ENCODE data around the gene RBM10. TPM values are rescaled to one million over a fixed set of nuclear protein-coding genes. Genes with fewer than 3 reads are reported as not detected.

RBM10 gene
- total and polyA plus RNA-seq, 3 experiments from 2014 or later, result 37.8 to 74.8 (median 74.5) TPM

- ChIA-PET POLR2A (no interaction called here), CTCF (no interaction called here)
- Mint-ChIP-seq H3K9me3 (no peaks in the 10 kb centered on the region), H3K27me3 (peaks cover 0 to 7% of the 10 kb centered on the region in 2 donors), H3K4me1 (peaks cover 0 to 14% (median 1%) of the 10 kb centered on the region in 3 donors), H3K4me3 (no peak overlapping the region), H3K27ac (peak overlapping the region in 1 of 8 donors; percentile 35), H3K36me3 (peaks cover 0 to 50% (median 0%) of the 10 kb centered on the region in 3 donors)
- Histone ChIP-seq H3K4me3 (ENCODE audit: low read length) (no peak overlapping the region), H3K36me3 (ENCODE audit: insufficient read depth, low read length) (peaks cover 8% of the 10 kb centered on the region), H3K27ac (ENCODE audit: low read depth, low read length) (no peak overlapping the region), H3K9me3 (ENCODE audit: low read length) (no peaks in the 10 kb centered on the region), H3K4me1 (ENCODE audit: insufficient read depth, low read length) (no peaks in the 10 kb centered on the region), H3K27me3 (ENCODE audit: insufficient read depth, low read length, poor library complexity, severe bottlenecking) (no peaks in the 10 kb centered on the region)
- DNase-seq, result no peak
Observed at GRCh38 chrX:47168495-47169073, 23.6 kb downstream of the RBM10 start.

GRCh38 chrX:47169273-47169672 is 24.3 kb downstream of the RBM10 start:
- no peaks in the 10 kb centered on the region for H3K4me1 ChIP-seq (ENCODE audit: insufficient read depth, low read length)
- no peaks in the 10 kb centered on the region for H3K9me3 ChIP-seq (ENCODE audit: low read length)
- H3K36me3 ChIP-seq (ENCODE audit: insufficient read depth, low read length), result peaks cover 8% of the 10 kb centered on the region
- CTCF ChIA-PET, result no interaction called here
- peaks cover 0 to 7% of the 10 kb centered on the region in 2 donors for H3K27me3 Mint-ChIP-seq
- H3K9me3 Mint-ChIP-seq, result no peaks in the 10 kb centered on the region
- no peak overlapping the region for H3K27ac Mint-ChIP-seq
- H3K4me1 Mint-ChIP-seq, result peaks cover 0 to 14% (median 1%) of the 10 kb centered on the region in 3 donors
- no peaks in the 10 kb centered on the region for H3K27me3 ChIP-seq (ENCODE audit: insufficient read depth, low read length, poor library complexity, severe bottlenecking)
- no peak overlapping the region for H3K27ac ChIP-seq (ENCODE audit: low read depth, low read length)
- H3K4me3 ChIP-seq (ENCODE audit: low read length), result no peak overlapping the region
- H3K36me3 Mint-ChIP-seq, result peaks cover 0 to 55% (median 0%) of the 10 kb centered on the region in 3 donors
- H3K4me3 Mint-ChIP-seq, result no peak overlapping the region
- POLR2A ChIA-PET, result no interaction called here
- DNase-seq, result no peak

- ChIA-PET CTCF (no interaction called here), POLR2A (no interaction called here)
- H3K4me1 Mint-ChIP-seq, result peaks cover 0 to 10% (median 1%) of the 10 kb centered on the region in 3 donors
- no peaks in the 10 kb centered on the region for H3K9me3 Mint-ChIP-seq
- H3K27me3 Mint-ChIP-seq, result peaks cover 0 to 7% of the 10 kb centered on the region in 2 donors
- Histone ChIP-seq H3K27me3 (ENCODE audit: insufficient read depth, low read length, poor library complexity, severe bottlenecking) (no peaks in the 10 kb centered on the region), H3K4me1 (ENCODE audit: insufficient read depth, low read length) (no peaks in the 10 kb centered on the region), H3K9me3 (ENCODE audit: low read length) (no peaks in the 10 kb centered on the region), H3K27ac (ENCODE audit: low read depth, low read length) (no peak overlapping the region), H3K4me3 (ENCODE audit: low read length) (no peak overlapping the region), H3K36me3 (ENCODE audit: insufficient read depth, low read length) (peaks cover 9% of the 10 kb centered on the region)
- H3K4me3 Mint-ChIP-seq, result no peak overlapping the region
- H3K27ac Mint-ChIP-seq, result peak overlapping the region in 2 of 8 donors; percentile 78 to 93
- DNase-seq, result no peak
- H3K36me3 Mint-ChIP-seq, result peaks cover 0 to 56% (median 0%) of the 10 kb centered on the region in 3 donors
Observed at GRCh38 chrX:47169726-47170515, 24.9 kb downstream of the RBM10 start.

GRCh38 chrX:47170861-47171692 is 26.1 kb downstream of the RBM10 start:
- POLR2A ChIA-PET, result no interaction called here
- peaks cover 16% of the 10 kb centered on the region for H3K36me3 ChIP-seq (ENCODE audit: insufficient read depth, low read length)
- H3K27ac Mint-ChIP-seq, result no peak overlapping the region

GRCh38 chrX:47171996-47172395 is 27.0 kb downstream of the RBM10 start:
- peaks cover 0 to 9% (median 1%) of the 10 kb centered on the region in 3 donors for H3K4me1 Mint-ChIP-seq
- CTCF ChIA-PET, result no interaction called here
- Histone ChIP-seq H3K9me3 (ENCODE audit: low read length) (no peaks in the 10 kb centered on the region), H3K27me3 (ENCODE audit: insufficient read depth, low read length, poor library complexity, severe bottlenecking) (no peaks in the 10 kb centered on the region), H3K36me3 (ENCODE audit: insufficient read depth, low read length) (peaks cover 16% of the 10 kb centered on the region), H3K27ac (ENCODE audit: low read depth, low read length) (no peak overlapping the region), H3K4me3 (ENCODE audit: low read length) (no peak overlapping the region), H3K4me1 (ENCODE audit: insufficient read depth, low read length) (no peaks in the 10 kb centered on the region)
- POLR2A ChIA-PET, result no interaction called here
- H3K27me3 Mint-ChIP-seq, result peaks cover 0 to 10% of the 10 kb centered on the region in 2 donors
- H3K36me3 Mint-ChIP-seq, result peaks cover 0 to 69% (median 0%) of the 10 kb centered on the region in 3 donors
- H3K27ac Mint-ChIP-seq, result no peak overlapping the region
- no peak for DNase-seq
- no peak overlapping the region for H3K4me3 Mint-ChIP-seq
- H3K9me3 Mint-ChIP-seq, result no peaks in the 10 kb centered on the region

More at GRCh38 chrX:47170861-47171692, 26.1 kb downstream of the RBM10 start:
- Histone ChIP-seq H3K4me3 (ENCODE audit: low read length) (no peak overlapping the region), H3K27ac (ENCODE audit: low read depth, low read length) (no peak overlapping the region), H3K27me3 (ENCODE audit: insufficient read depth, low read length, poor library complexity, severe bottlenecking) (no peaks in the 10 kb centered on the region), H3K9me3 (ENCODE audit: low read length) (no peaks in the 10 kb centered on the region), H3K4me1 (ENCODE audit: insufficient read depth, low read length) (no peaks in the 10 kb centered on the region)
- H3K4me3 Mint-ChIP-seq, result no peak overlapping the region
- H3K4me1 Mint-ChIP-seq, result peaks cover 0 to 9% (median 1%) of the 10 kb centered on the region in 3 donors
- peaks cover 0 to 61% (median 0%) of the 10 kb centered on the region in 3 donors for H3K36me3 Mint-ChIP-seq
- peaks cover 0 to 7% of the 10 kb centered on the region in 2 donors for H3K27me3 Mint-ChIP-seq
- H3K9me3 Mint-ChIP-seq, result no peaks in the 10 kb centered on the region
- DNase-seq, result no peak
- CTCF ChIA-PET, result no interaction called here

GRCh38 chrX:47172549-47172948 is 27.5 kb downstream of the RBM10 start:
- peaks cover 16% of the 10 kb centered on the region for H3K36me3 ChIP-seq (ENCODE audit: insufficient read depth, low read length)
- no peak for DNase-seq
- H3K27me3 ChIP-seq (ENCODE audit: insufficient read depth, low read length, poor library complexity, severe bottlenecking), result no peaks in the 10 kb centered on the region
- H3K27ac Mint-ChIP-seq, result peak overlapping the region in 1 of 8 donors; percentile 3
- ChIA-PET POLR2A (no interaction called here), CTCF (no interaction called here)
- no peaks in the 10 kb centered on the region for H3K4me1 ChIP-seq (ENCODE audit: insufficient read depth, low read length)
- H3K27me3 Mint-ChIP-seq, result peaks cover 0 to 11% of the 10 kb centered on the region in 2 donors
- H3K9me3 Mint-ChIP-seq, result no peaks in the 10 kb centered on the region
- no peak overlapping the region for H3K27ac ChIP-seq (ENCODE audit: low read depth, low read length)
- no peak overlapping the region for H3K4me3 Mint-ChIP-seq
- H3K4me1 Mint-ChIP-seq, result peaks cover 0 to 9% (median 1%) of the 10 kb centered on the region in 3 donors
- H3K36me3 Mint-ChIP-seq, result peaks cover 0 to 74% (median 0%) of the 10 kb centered on the region in 3 donors
- no peak overlapping the region for H3K4me3 ChIP-seq (ENCODE audit: low read length)
- no peaks in the 10 kb centered on the region for H3K9me3 ChIP-seq (ENCODE audit: low read length)

- H3K27me3 ChIP-seq (ENCODE audit: insufficient read depth, low read length, poor library complexity, severe bottlenecking), result no peaks in the 10 kb centered on the region
- no peak for DNase-seq
- peaks cover 16% of the 10 kb centered on the region for H3K36me3 ChIP-seq (ENCODE audit: insufficient read depth, low read length)
- no peak overlapping the region for H3K27ac ChIP-seq (ENCODE audit: low read depth, low read length)
- Mint-ChIP-seq H3K4me1 (peaks cover 0 to 5% (median 1%) of the 10 kb centered on the region in 3 donors), H3K27ac (peak overlapping the region in 1 of 8 donors; percentile 19), H3K4me3 (peak overlapping the region in 1 of 7 donors; percentile 41), H3K27me3 (peaks cover 0 to 11% of the 10 kb centered on the region in 2 donors), H3K36me3 (peaks cover 0 to 80% (median 0%) of the 10 kb centered on the region in 3 donors), H3K9me3 (no peaks in the 10 kb centered on the region)
- no peaks in the 10 kb centered on the region for H3K4me1 ChIP-seq (ENCODE audit: insufficient read depth, low read length)
- ChIA-PET CTCF (no interaction called here), POLR2A (no interaction called here)
- no peak overlapping the region for H3K4me3 ChIP-seq (ENCODE audit: low read length)
- H3K9me3 ChIP-seq (ENCODE audit: low read length), result no peaks in the 10 kb centered on the region
Observed at GRCh38 chrX:47172971-47173792, 28.2 kb downstream of the RBM10 start.

Data from CD8-positive, alpha-beta memory T cell (primary cell).